Neural progenitor cell (in vitro differentiated cells): ENCODE measurements around the gene PLCB1. TPM values are rescaled to one million over a fixed set of nuclear protein-coding genes. Genes with fewer than 3 reads are reported as not detected.
"Not testable (repeated sequence)": the region's sequence is repeated elsewhere in the genome, so short reads cannot be mapped to it uniquely, and the experiment has no call there.

Experiments used
- DNase-seq: peaks from one replicate; pipeline ENCODE4 v3.0.0-alpha.2; 2016; ENCODE audit warnings: low spot score
- H2AFZ ChIP-seq: fragments of 200-600 bp; sonication (generic); replicated peaks from 2 replicates; pipeline ENCODE4 v1.6.1; 2016; ENCODE audit warnings: antibody characterized with exemption
- H3F3A ChIP-seq: fragments of 200-600 bp; sonication (generic); 2 replicates; pipeline ENCODE4 v1.6.1; 2016; ENCODE audit warnings: antibody characterized with exemption, low read depth
- H3K27ac ChIP-seq: fragments of 200-600 bp; sonication (generic); 2 replicates; pipeline ENCODE4 v1.5.1; 2016; ENCODE audit warnings: mild to moderate bottlenecking
- H3K27me3 ChIP-seq: fragments of 200-600 bp; sonication (generic); 2 replicates; pipeline ENCODE4 v1.6.1; 2016; ENCODE audit warnings: mild to moderate bottlenecking, moderate library complexity
- H3K36me3 ChIP-seq: fragments of 200-600 bp; sonication (generic); 2 replicates; pipeline ENCODE4 v1.5.1; 2016
- H3K4me1 ChIP-seq: fragments of 200-600 bp; sonication (generic); 2 replicates; pipeline ENCODE4 v1.6.1; 2016; ENCODE audit warnings: mixed run types
- H3K4me2 ChIP-seq: fragments of 200-600 bp; sonication (generic); 2 replicates; pipeline ENCODE4 v1.6.1; 2016
- H3K4me3 ChIP-seq: fragments of 200-600 bp; sonication (generic); 2 replicates; pipeline ENCODE4 v1.5.1; 2016
- H3K79me2 ChIP-seq: fragments of 200-600 bp; sonication (generic); 2 replicates; pipeline ENCODE4 v1.6.1; 2016; ENCODE audit warnings: low read depth
- H3K9ac ChIP-seq: fragments of 200-600 bp; sonication (generic); 2 replicates; pipeline ENCODE4 v1.6.1; 2016
- H3K9me3 ChIP-seq: fragments of 200-600 bp; sonication (generic); 2 replicates; pipeline ENCODE4 v1.5.1; 2016; ENCODE audit warnings: low read depth
- H4K20me1 ChIP-seq: fragments of 200-600 bp; sonication (generic); 2 replicates; pipeline ENCODE4 v1.6.1; 2016; ENCODE audit warnings: low read depth
- H3K27ac Mint-ChIP-seq: 3 replicates; pipeline ENCODE4 v1.8.0; 2021; ENCODE audit warnings: mixed read lengths
- H3K27me3 Mint-ChIP-seq: 2 replicates; pipeline ENCODE4 v1.8.0; 2022; ENCODE audit warnings: low read depth, mild to moderate bottlenecking, inconsistent platforms, moderate library complexity, mixed read lengths; ENCODE audit not compliant: insufficient read depth
- H3K36me3 Mint-ChIP-seq: 3 replicates; pipeline ENCODE4 v1.8.0; 2021; ENCODE audit warnings: mixed read lengths
- H3K4me1 Mint-ChIP-seq: 3 replicates; pipeline ENCODE4 v1.8.0; 2021; ENCODE audit warnings: mixed read lengths
- H3K4me3 Mint-ChIP-seq: 3 replicates; pipeline ENCODE4 v1.8.0; 2021; ENCODE audit warnings: mild to moderate bottlenecking, moderate library complexity, mixed read lengths
- H3K9me3 Mint-ChIP-seq: 3 replicates; pipeline ENCODE4 v1.8.0; 2020; ENCODE audit warnings: mixed read lengths
- CTCF ChIP-seq: fragments of 200-600 bp; sonication (generic); IDR thresholded peaks from 2 replicates; pipeline ENCODE4 v1.5.1; 2017; ENCODE audit warnings: antibody characterized with exemption, mild to moderate bottlenecking
- EZH2 ChIP-seq: fragments of 200-600 bp; sonication (generic); IDR thresholded peaks from 2 replicates; pipeline ENCODE4 v1.6.1; 2017; ENCODE audit warnings: antibody characterized with exemption, mild to moderate bottlenecking, moderate library complexity
- EZH2phosphoT487 ChIP-seq: fragments of 200-600 bp; sonication (generic); IDR thresholded peaks from 2 replicates; pipeline ENCODE4 v1.6.1; 2017; ENCODE audit warnings: antibody characterized with exemption
- total RNA-seq: library from RNA; depleted of rRNA; stranded (reverse); fragments of >200 nt; gene quantifications from 2 replicates; pipeline ENCODE4 v1.2.3, GENCODE V29; 2015; ENCODE audit warnings: low replicate concordance

PLCB1 gene
- total RNA-seq, 1 donor from 2014 or later: 30.2 TPM

GRCh38 chr20:8639112-8639778, 507.2 kb downstream of the PLCB1 start:
- H3K27ac ChIP-seq: no peak overlapping the region
- H3K36me3 ChIP-seq: no peaks in the 10 kb centered on the region
- no peaks in the 10 kb centered on the region for H4K20me1 ChIP-seq
- no peak overlapping the region for H3K4me2 ChIP-seq
- no peak overlapping the region for H3K4me3 ChIP-seq
- TF ChIP-seq EZH2phosphoT487 (no peak), CTCF (no peak), EZH2 (no peak)
- H3K4me1 ChIP-seq: peaks cover 11% of the 10 kb centered on the region
- H3K9ac ChIP-seq: no peak overlapping the region
- peak; percentile 57 for DNase-seq
- peaks cover 3% of the 10 kb centered on the region for H3K9me3 Mint-ChIP-seq
- H2AFZ ChIP-seq: no peak overlapping the region
- H3K27me3 ChIP-seq: no peaks in the 10 kb centered on the region
- no peak overlapping the region for H3K27ac Mint-ChIP-seq
- no peak overlapping the region for H3K4me3 Mint-ChIP-seq
- H3K9me3 ChIP-seq: no peaks in the 10 kb centered on the region
- no peaks in the 10 kb centered on the region for H3K4me1 Mint-ChIP-seq
- H3K36me3 Mint-ChIP-seq: peaks cover 2% of the 10 kb centered on the region
- H3K79me2 ChIP-seq: no peaks in the 10 kb centered on the region
- no peaks in the 10 kb centered on the region for H3K27me3 Mint-ChIP-seq
- H3F3A ChIP-seq: peaks cover 3% of the 10 kb centered on the region

- H3K36me3 Mint-ChIP-seq: peaks cover 2% of the 10 kb centered on the region
- H3K27ac Mint-ChIP-seq: no peak overlapping the region
- no peak for TF ChIP-seq EZH2
- no peak for TF ChIP-seq EZH2phosphoT487
- Histone ChIP-seq H3K9ac (no peak overlapping the region), H3K27ac (no peak overlapping the region), H4K20me1 (no peaks in the 10 kb centered on the region), H2AFZ (no peak overlapping the region), H3K79me2 (no peaks in the 10 kb centered on the region), H3K4me3 (no peak overlapping the region), H3K9me3 (no peaks in the 10 kb centered on the region), H3K36me3 (no peaks in the 10 kb centered on the region), H3K4me2 (no peak overlapping the region), H3F3A (peaks cover 3% of the 10 kb centered on the region), H3K27me3 (no peaks in the 10 kb centered on the region), H3K4me1 (peaks cover 11% of the 10 kb centered on the region)
- H3K27me3 Mint-ChIP-seq: no peaks in the 10 kb centered on the region
- peaks cover 3% of the 10 kb centered on the region for H3K9me3 Mint-ChIP-seq
- H3K4me3 Mint-ChIP-seq: no peak overlapping the region
- DNase-seq: no peak
- H3K4me1 Mint-ChIP-seq: peaks cover 2% of the 10 kb centered on the region
Observed at GRCh38 chr20:8640461-8640860, 508.4 kb downstream of the PLCB1 start.

- Histone ChIP-seq H3F3A (peaks cover 3% of the 10 kb centered on the region), H3K4me1 (peaks cover 11% of the 10 kb centered on the region), H4K20me1 (no peaks in the 10 kb centered on the region), H3K4me2 (no peak overlapping the region), H3K4me3 (no peak overlapping the region), H3K9ac (no peak overlapping the region), H3K27ac (no peak overlapping the region), H2AFZ (no peak overlapping the region), H3K27me3 (no peaks in the 10 kb centered on the region), H3K9me3 (no peaks in the 10 kb centered on the region), H3K36me3 (no peaks in the 10 kb centered on the region), H3K79me2 (no peaks in the 10 kb centered on the region)
- TF ChIP-seq EZH2phosphoT487: no peak
- TF ChIP-seq CTCF: no peak
- no peak for TF ChIP-seq EZH2
- DNase-seq: no peak
- Mint-ChIP-seq H3K27ac (no peak overlapping the region), H3K4me1 (peaks cover 3% of the 10 kb centered on the region), H3K4me3 (no peak overlapping the region), H3K36me3 (peaks cover 7% of the 10 kb centered on the region), H3K9me3 (peaks cover 3% of the 10 kb centered on the region), H3K27me3 (no peaks in the 10 kb centered on the region)
Observed at GRCh38 chr20:8642247-8642646, 510.2 kb downstream of the PLCB1 start.

- H2AFZ ChIP-seq, H3K9me3 Mint-ChIP-seq, H3F3A ChIP-seq, H3K27me3 Mint-ChIP-seq, H3K4me1 Mint-ChIP-seq, H4K20me1 ChIP-seq, H3K36me3 ChIP-seq, H3K4me3 ChIP-seq, H3K9ac ChIP-seq, H3K4me3 Mint-ChIP-seq, H3K27me3 ChIP-seq, H3K79me2 ChIP-seq, H3K9me3 ChIP-seq, H3K27ac Mint-ChIP-seq, H3K27ac ChIP-seq, H3K4me1 ChIP-seq, DNase-seq, H3K4me2 ChIP-seq: not testable (repeated sequence)
- H3K36me3 Mint-ChIP-seq: peaks cover 11% of the 10 kb centered on the region
Observed at GRCh38 chr20:8644468-8644867, 512.4 kb downstream of the PLCB1 start.
